OCI-LY3 (cell line): ENCODE results near the gene GALNT10.

Experiments
- H2AFZ ChIP-seq: fragments of 200-600, 300-600 bp; shearing (Covaris generic); 2 replicates; pipeline ENCODE4 v1.6.0; 2014; ENCODE audit warnings: antibody characterized with exemption, low read depth, low read length
- H3K27ac ChIP-seq: fragments of 200-600, 300-600 bp; sonication (generic); 2 replicates; pipeline ENCODE4 v1.5.1; 2014; ENCODE audit warnings: mild to moderate bottlenecking, low read length, moderate library complexity, mixed read lengths
- H3K27me3 ChIP-seq: fragments of 200-600, 300-600 bp; sonication (generic); 2 replicates; pipeline ENCODE4 v1.6.1; 2014; ENCODE audit warnings: low read depth, low read length, mixed read lengths
- H3K36me3 ChIP-seq: fragments of 200-600, 300-600 bp; sonication (generic); replicated peaks from 2 replicates; pipeline ENCODE3; 2014; ENCODE audit warnings: low read depth, low read length, mixed read lengths
- H3K4me1 ChIP-seq: fragments of 300-600, 200-600 bp; sonication (generic); 2 replicates; pipeline ENCODE4 v1.6.1; 2014; ENCODE audit warnings: low read length, mixed read lengths
- H3K4me2 ChIP-seq: fragments of 200-600, 300-600 bp; sonication (generic); 2 replicates; pipeline ENCODE4 v1.6.1; 2014; ENCODE audit warnings: low read length, mixed read lengths
- H3K4me3 ChIP-seq: fragments of 300-600, 200-600 bp; sonication (generic); 2 replicates; pipeline ENCODE4 v1.5.1; 2014; ENCODE audit warnings: antibody characterized with exemption, mild to moderate bottlenecking, low read length, moderate library complexity
- H3K79me2 ChIP-seq: fragments of 300-600, 200-600 bp; shearing (Covaris generic); 2 replicates; pipeline ENCODE4 v1.6.1; 2014; ENCODE audit warnings: mild to moderate bottlenecking, low read length, mixed read lengths
- H3K9ac ChIP-seq: fragments of 300-600, 200-600 bp; shearing (Covaris generic); 2 replicates; pipeline ENCODE4 v1.6.0; 2014; ENCODE audit warnings: mild to moderate bottlenecking, low read length, moderate library complexity
- H3K9me3 ChIP-seq: fragments of 200-600, 300-600 bp; shearing (Covaris generic); 2 replicates; pipeline ENCODE4 v1.6.1; 2014; ENCODE audit warnings: low read length, mixed read lengths; ENCODE audit not compliant: insufficient read depth
- H4K20me1 ChIP-seq: fragments of 200-600, 300-600 bp; sonication (generic); 2 replicates; pipeline ENCODE4 v1.6.1; 2016; ENCODE audit warnings: low read length, mixed read lengths; ENCODE audit not compliant: insufficient read depth
- CTCF ChIP-seq: fragments of 200-600, 300-600 bp; sonication (generic); IDR thresholded peaks from 2 replicates; pipeline ENCODE4 v1.5.1; 2014; ENCODE audit warnings: antibody characterized with exemption, low read length, low read depth
- EZH2phosphoT487 ChIP-seq: fragments of 200-600 bp; shearing (Covaris generic); IDR thresholded peaks from 2 replicates; pipeline ENCODE4 v1.6.1; 2018; ENCODE audit warnings: antibody characterized with exemption, mixed run types, low read depth

GALNT10 gene

GRCh38 chr5:154352960-154353548 is 162.5 kb downstream of the GALNT10 start:
- H2AFZ ChIP-seq: no peak overlapping the region
- H3K27ac ChIP-seq: no peak overlapping the region
- no peak overlapping the region for H3K4me2 ChIP-seq
- no peaks in the 10 kb centered on the region for H4K20me1 ChIP-seq
- no peak overlapping the region for H3K9ac ChIP-seq
- H3K4me3 ChIP-seq: no peak overlapping the region
- no peaks in the 10 kb centered on the region for H3K79me2 ChIP-seq
- no peaks in the 10 kb centered on the region for H3K27me3 ChIP-seq
- no peaks in the 10 kb centered on the region for H3K36me3 ChIP-seq
- peaks cover 11% of the 10 kb centered on the region for H3K4me1 ChIP-seq
- no peaks in the 10 kb centered on the region for H3K9me3 ChIP-seq
- TF ChIP-seq EZH2phosphoT487 (no peak), CTCF (no peak)

GRCh38 chr5:154355129-154355611 is 164.6 kb downstream of the GALNT10 start:
- H3K36me3 ChIP-seq: no peaks in the 10 kb centered on the region
- H3K9me3 ChIP-seq: no peaks in the 10 kb centered on the region
- H3K79me2 ChIP-seq: no peaks in the 10 kb centered on the region
- peaks cover 11% of the 10 kb centered on the region for H3K4me1 ChIP-seq
- H3K4me3 ChIP-seq: no peak overlapping the region
- no peak overlapping the region for H3K27ac ChIP-seq
- no peak overlapping the region for H3K9ac ChIP-seq
- H2AFZ ChIP-seq: no peak overlapping the region
- TF ChIP-seq EZH2phosphoT487 (no peak), CTCF (no peak)
- no peaks in the 10 kb centered on the region for H3K27me3 ChIP-seq
- H3K4me2 ChIP-seq: no peak overlapping the region
- H4K20me1 ChIP-seq: no peaks in the 10 kb centered on the region

GRCh38 chr5:154356020-154356655 is 165.6 kb downstream of the GALNT10 start:
- no peak for TF ChIP-seq EZH2phosphoT487
- TF ChIP-seq CTCF: no peak
- no peak overlapping the region for H3K27ac ChIP-seq
- peaks cover 10% of the 10 kb centered on the region for H3K4me1 ChIP-seq
- H3K9ac ChIP-seq: no peak overlapping the region
- no peak overlapping the region for H3K4me2 ChIP-seq
- no peak overlapping the region for H2AFZ ChIP-seq
- no peaks in the 10 kb centered on the region for H3K79me2 ChIP-seq
- H3K27me3 ChIP-seq: no peaks in the 10 kb centered on the region
- no peaks in the 10 kb centered on the region for H4K20me1 ChIP-seq
- no peaks in the 10 kb centered on the region for H3K36me3 ChIP-seq
- no peak overlapping the region for H3K4me3 ChIP-seq
- no peaks in the 10 kb centered on the region for H3K9me3 ChIP-seq

- Histone ChIP-seq H4K20me1 (no peaks in the 10 kb centered on the region), H3K9me3 (no peaks in the 10 kb centered on the region), H3K27me3 (no peaks in the 10 kb centered on the region), H3K9ac (no peak overlapping the region), H3K4me3 (no peak overlapping the region), H3K4me2 (no peak overlapping the region), H2AFZ (no peak overlapping the region), H3K79me2 (no peaks in the 10 kb centered on the region), H3K27ac (no peak overlapping the region), H3K36me3 (no peaks in the 10 kb centered on the region), H3K4me1 (peaks cover 2% of the 10 kb centered on the region)
- TF ChIP-seq EZH2phosphoT487 (no peak), CTCF (no peak)
These were observed 166.4 kb downstream of the GALNT10 start for GRCh38 chr5:154356958-154357357.
